HepG2 (cell line): Measurements from ENCODE around the gene ZNHIT1. TPM values are rescaled to one million over a fixed set of nuclear protein-coding genes. Genes with fewer than 3 reads are reported as not detected.

Experiments used
- BCLAF1 ChIP-seq: fragments of 450-650 bp; IDR thresholded peaks from 2 replicates; pipeline ENCODE4 v1.6.1; 2017; ENCODE audit warnings: mild to moderate bottlenecking
- FOSL2 ChIP-seq: sonication (generic); formaldehyde crosslinking; IDR thresholded peaks from 2 replicates; pipeline ENCODE4 v1.4.0; 2020; ENCODE audit warnings: missing genetic modification reagents
- IRF2 ChIP-seq: IDR thresholded peaks from 2 replicates; pipeline ENCODE4 v1.6.1; 2018; ENCODE audit warnings: missing genetic modification reagents, missing compliant biosample characterization
- JUN ChIP-seq: sonication (generic); formaldehyde crosslinking; IDR thresholded peaks from 2 replicates; pipeline ENCODE4 v1.4.0; 2020; ENCODE audit warnings: mild to moderate bottlenecking, missing genetic modification reagents
- MAFG ChIP-seq: sonication (generic); formaldehyde crosslinking; IDR thresholded peaks from 2 replicates; pipeline ENCODE4 v1.5.1; 2020; ENCODE audit warnings: mild to moderate bottlenecking, missing genetic modification reagents
- NCOR1 ChIP-seq: fragments of 200-600 bp; sonication (generic); IDR thresholded peaks from 2 replicates; pipeline ENCODE4 v1.7.0; 2017; ENCODE audit warnings: antibody characterized with exemption, low read length, borderline replicate concordance
- NFYC ChIP-seq: IDR thresholded peaks from 2 replicates; pipeline ENCODE4 v1.6.1; 2016; ENCODE audit warnings: missing genetic modification reagents, missing compliant biosample characterization
- SATB2 ChIP-seq: sonication (generic); formaldehyde crosslinking; IDR thresholded peaks from 2 replicates; pipeline ENCODE4 v1.5.0; 2020; ENCODE audit warnings: missing genetic modification reagents
- SP5 ChIP-seq: IDR thresholded peaks from 2 replicates; pipeline ENCODE4 v1.6.1; 2016; ENCODE audit warnings: low read depth, borderline replicate concordance
- SPEN ChIP-seq: sonication (generic); formaldehyde crosslinking; IDR thresholded peaks from 2 replicates; pipeline ENCODE4 v1.5.1; 2020; ENCODE audit warnings: low read depth, mild to moderate bottlenecking, missing genetic modification reagents
- TCF12 ChIP-seq, 2 experiments: fragments of 450-650 bp in 1 of 2; sonication (generic) in 1 of 2; formaldehyde crosslinking in 1 of 2; IDR thresholded peaks; 2 replicates each; pipeline versions ENCODE4 v1.6.1 to v1.8.0; 2017 to 2022; ENCODE audit warnings: antibody characterized with exemption in 1 of 2, mild to moderate bottlenecking in 1 of 2, missing genetic modification reagents in 1 of 2, moderate library complexity in 1 of 2
- ZHX2 ChIP-seq, 2 experiments: sonication (generic) in 1 of 2; formaldehyde crosslinking in 1 of 2; IDR thresholded peaks; 2 replicates each; pipeline versions ENCODE4 v1.6.1 to v1.9.0; 2014 to 2022; ENCODE audit warnings: antibody characterized with exemption in 1 of 2, borderline replicate concordance in 1 of 2, inconsistent platforms in 1 of 2, low read depth in 1 of 2, missing genetic modification reagents in 1 of 2
- ZNF251 ChIP-seq: sonication (generic); formaldehyde crosslinking; IDR thresholded peaks from 2 replicates; pipeline ENCODE4 v1.9.0; 2021; ENCODE audit warnings: mild to moderate bottlenecking, missing genetic modification reagents
- ZNF335 ChIP-seq: sonication (generic); formaldehyde crosslinking; IDR thresholded peaks from 2 replicates; pipeline ENCODE4 v1.4.0; 2020; ENCODE audit warnings: missing genetic modification reagents
- ZNF513 ChIP-seq: sonication (generic); formaldehyde crosslinking; conservative IDR thresholded peaks from 2 replicates; pipeline ENCODE4 v1.5.0; 2020; ENCODE audit warnings: missing genetic modification reagents
- ZNF704 ChIP-seq: sonication (generic); formaldehyde crosslinking; IDR thresholded peaks from 2 replicates; pipeline ENCODE4 v1.8.1; 2023; ENCODE audit warnings: mild to moderate bottlenecking, inconsistent platforms, moderate library complexity, missing genetic modification reagents, borderline replicate concordance
- ZNF816 ChIP-seq: sonication (generic); formaldehyde crosslinking; IDR thresholded peaks from 2 replicates; pipeline ENCODE4 v1.8.0; 2022; ENCODE audit warnings: missing genetic modification reagents, mild to moderate bottlenecking, borderline replicate concordance
- polyA plus RNA-seq, 8 experiments: library from polyadenylated mRNA; depleted of rRNA in 3 of 8; stranded (reverse) in 7 of 8; unstranded in 1 of 8; fragments of >200 nt; fragmentation: Illumina TruSeq in 4 of 8; extraction: Trizol in 4 of 8; gene quantifications; 2 replicates each; pipeline versions ENCODE4 v1.2.1 to v1.2.3, GENCODE V29; 2011 to 2016; ENCODE audit warnings: low read depth in 4 of 8, missing spikeins in 1 of 8, mixed read lengths in 1 of 8; ENCODE audit not compliant: insufficient read depth in 1 of 8
- total RNA-seq, 5 experiments: library from RNA; depleted of rRNA; stranded (reverse); fragments of >200 nt; fragmentation: Illumina TruSeq; extraction: Trizol; gene quantifications; 2 replicates each; pipeline ENCODE4 v1.2.3, GENCODE V29; 2016; ENCODE audit warnings: low read depth in 1 of 5

Gene ZNHIT1
- total and polyA plus RNA-seq, 2 of the 13 experiments (the other 11 are each of a cell fraction or from before 2014, with no cell fraction given): 32.5 to 64.5 TPM

GRCh38 chr7:101251871-101252659, 34.1 kb downstream of the ZNHIT1 start (continued):
- no peak for TF ChIP-seq MAFG (CRISPR knock-in tag)
- TF ChIP-seq ZNF335 (CRISPR knock-in tag): 0 out of 2 replicates have a peak, but pooled peaks have one; percentile 65
- TF ChIP-seq BCLAF1: no peak
- peak; percentile 59; the same call in 1 of the 2 replicates for TF ChIP-seq IRF2 (CRISPR knock-in tag)
- TF ChIP-seq SATB2 (CRISPR knock-in tag): no peak
- TF ChIP-seq SPEN (CRISPR knock-in tag): peak; percentile 87
- 0 out of 2 replicates have a peak, but pooled peaks have one; percentile 30 for TF ChIP-seq ZNF816 (CRISPR knock-in tag)
- TF ChIP-seq NCOR1: no peak
- TF ChIP-seq JUN (CRISPR knock-in tag): peak; percentile 57; the same call in 1 of the 2 replicates
- TF ChIP-seq ZNF251 (CRISPR knock-in tag): no peak
- no peak for TF ChIP-seq ZNF513 (CRISPR knock-in tag)
- 0 out of 2 replicates have a peak, but pooled peaks have one; percentile 21 for TF ChIP-seq FOSL2 (CRISPR knock-in tag)
- TF ChIP-seq TCF12 (IDR thresholded peaks at IDR 0.05): no peak
- no peak for TF ChIP-seq TCF12 (CRISPR knock-in tag; IDR thresholded peaks at IDR 0.05)
- TF ChIP-seq SP5: no peak
- TF ChIP-seq ZHX2 (IDR thresholded peaks at IDR 0.05; ENCODE audit: low read depth): no peak
- TF ChIP-seq ZHX2 (CRISPR knock-in tag; IDR thresholded peaks at IDR 0.05; ENCODE audit: borderline replicate concordance): no peak
- no peak for TF ChIP-seq ZNF704
- peak; percentile 78 for TF ChIP-seq NFYC (CRISPR knock-in tag)
- TF ChIP-seq, all 625 proteins: peak for 170
